B cell (primary cell): Measurements from ENCODE around the gene TMA7. TPM values are rescaled to one million over a fixed set of nuclear protein-coding genes. Genes with fewer than 3 reads are reported as not detected.

ENCODE experiments used
- ATAC-seq: fragments of 200-7000 bp; cut with Tn5 transposase; one replicate; pipeline ENCODE4 v1.10.0; 2021; ENCODE audit warnings: low read depth, mild to moderate bottlenecking, moderate number of reproducible peaks, moderate library complexity
- CTCF ChIA-PET: fragments of 350-600 bp; sonication (Branson Sonifier 250); formaldehyde crosslinking; loops from one replicate; lab custom pipeline; 2021; ENCODE audit warnings: antibody characterized with exemption, inconsistent platforms; lab: Charles Lee
- POLR2A ChIA-PET: fragments of 350-600 bp; sonication (Branson Sonifier 250); formaldehyde crosslinking; loops from one replicate; lab custom pipeline; 2021; ENCODE audit warnings: antibody characterized with exemption; lab: Charles Lee
- DNase-seq: peaks from one replicate; pipeline ENCODE4 v3.0.0; 2013
- H2AFZ ChIP-seq: 2 replicates; pipeline ENCODE4 v1.6.1; 2012; ENCODE audit warnings: mild to moderate bottlenecking, low read depth, low read length; ENCODE audit not compliant: insufficient read depth, poor library complexity, severe bottlenecking
- H3K27ac ChIP-seq, 2 donors: 1 replicate in 1 of 2; 2 replicates in 1 of 2; pipeline ENCODE4 v1.5.1; 2012 to 2013; ENCODE audit warnings: low read length in 2 of 2, mild to moderate bottlenecking in 2 of 2, moderate library complexity in 1 of 2
- H3K27me3 ChIP-seq, 4 experiments: fragments of 200-600 bp in 1 of 4; sonication (generic) in 1 of 4; replicated peaks in 1 of 4; 1 replicate in 2 of 4; 2 replicates in 2 of 4; pipeline versions ENCODE4 v1.6.1 to v1.7.0; 2013 to 2016; ENCODE audit warnings: low read length in 3 of 4, mild to moderate bottlenecking in 2 of 4, mixed read lengths in 1 of 4, moderate library complexity in 1 of 4; ENCODE audit not compliant: insufficient read depth in 4 of 4, control insufficient read depth in 3 of 4; ENCODE audit errors: control extremely low read depth in 1 of 4
- H3K36me3 ChIP-seq, 2 experiments: replicated peaks in 1 of 2; 1 replicate in 1 of 2; 2 replicates in 1 of 2; pipeline versions ENCODE4 v1.6.1 to v1.7.1; 2013; ENCODE audit warnings: low read length in 1 of 2; ENCODE audit not compliant: insufficient read depth in 2 of 2, control insufficient read depth in 1 of 2; ENCODE audit errors: control extremely low read depth in 1 of 2, extremely low read depth in 1 of 2
- H3K4me1 ChIP-seq, 2 donors: fragments of 200-600 bp in 1 of 2; sonication (generic) in 1 of 2; 1 replicate in 1 of 2; 2 replicates in 1 of 2; pipeline versions ENCODE4 v1.5.1 to v1.6.1; 2013 to 2017; ENCODE audit warnings: low read length in 2 of 2; ENCODE audit not compliant: control insufficient read depth in 2 of 2, insufficient read depth in 2 of 2
- H3K4me2 ChIP-seq: replicated peaks from 2 replicates; pipeline ENCODE3; 2012; ENCODE audit warnings: mild to moderate bottlenecking, low read depth, low read length; ENCODE audit not compliant: poor library complexity, severe bottlenecking
- H3K4me3 ChIP-seq, 5 experiments: fragments of 200-600 bp in 1 of 5; sonication (generic) in 1 of 5; 1 replicate in 3 of 5; 2 replicates in 2 of 5; pipeline versions ENCODE4 v1.5.1 to v1.7.0; 2011 to 2016; ENCODE audit warnings: low read length in 4 of 5, mild to moderate bottlenecking in 4 of 5, low read depth in 2 of 5, control low read depth in 1 of 5, moderate library complexity in 1 of 5; ENCODE audit not compliant: insufficient read depth in 1 of 5; ENCODE audit errors: control extremely low read depth in 1 of 5, extremely low read depth in 1 of 5
- H3K79me2 ChIP-seq: fragments of 200-600 bp; sonication (generic); one replicate; pipeline ENCODE4 v1.6.0; 2016; ENCODE audit warnings: low read length; ENCODE audit not compliant: control insufficient read depth, insufficient read depth
- H3K9ac ChIP-seq: fragments of 200-600 bp; sonication (generic); 2 replicates; pipeline ENCODE4 v1.6.1; 2017; ENCODE audit warnings: mild to moderate bottlenecking, low read length, moderate library complexity
- H3K9me3 ChIP-seq, 3 donors: one replicate each; pipeline versions ENCODE4 v1.6.1 to v1.7.1; 2013; ENCODE audit warnings: low read length in 2 of 3; ENCODE audit not compliant: control insufficient read depth in 2 of 3, insufficient read depth in 1 of 3; ENCODE audit errors: control extremely low read depth in 1 of 3
- H4K20me1 ChIP-seq: 2 replicates; pipeline ENCODE4 v1.6.0; 2012; ENCODE audit warnings: mild to moderate bottlenecking, low read length; ENCODE audit not compliant: insufficient read depth, control insufficient read depth, poor library complexity, severe bottlenecking
- H3K27ac Mint-ChIP-seq: one replicate; pipeline ENCODE4 v1.8.0; 2021; ENCODE audit warnings: mixed read lengths
- H3K27me3 Mint-ChIP-seq: one replicate; pipeline ENCODE4 v1.8.0; 2021; ENCODE audit warnings: mixed read lengths
- H3K4me1 Mint-ChIP-seq: one replicate; pipeline ENCODE4 v1.8.0; 2021; ENCODE audit warnings: mixed read lengths
- H3K4me3 Mint-ChIP-seq: one replicate; pipeline ENCODE4 v1.8.0; 2021; ENCODE audit warnings: mixed read lengths
- H3K9me3 Mint-ChIP-seq: one replicate; pipeline ENCODE4 v1.8.0; 2022; ENCODE audit warnings: mixed read lengths; ENCODE audit not compliant: insufficient read depth
- CTCF ChIP-seq: fragments of 200-600 bp; IDR thresholded peaks from one replicate; pipeline ENCODE4 v1.8.0; 2022; ENCODE audit warnings: antibody characterized with exemption, mild to moderate bottlenecking
- EZH2 ChIP-seq: IDR thresholded peaks from 2 replicates; pipeline ENCODE4 v1.6.1; 2012; ENCODE audit warnings: borderline replicate concordance, low read depth, mild to moderate bottlenecking, moderate library complexity, low read length; ENCODE audit not compliant: insufficient read depth, poor library complexity, severe bottlenecking
- WGBS: methylation state at CpG from one replicate; pipeline ENCODE4 v1.1.5; 2013; ENCODE audit warnings: missing lambda C conversion rate; ENCODE audit not compliant: insufficient coverage; 5-methylcytosine and 5-hydroxymethylcytosine counted together
- intact Hi-C: fragments of 100-400 bp; cut with micrococcal nuclease; formaldehyde crosslinking; loops from one replicate; pipeline ENCODE4 v1.10.0; 2022
- polyA plus RNA-seq: library from polyadenylated mRNA; depleted of rRNA; stranded (reverse); fragments of >200 nt; gene quantifications from 2 replicates; pipeline ENCODE4 v1.2.3, GENCODE V29; 2012
- total RNA-seq, 2 donors: library from RNA; stranded (reverse); fragments of 120-200 nt in 1 of 2; gene quantifications; 1 replicate in 1 of 2; 2 replicates in 1 of 2; pipeline versions ENCODE4 v1.2.3 to v1.2.4, GENCODE V29; 2013 to 2022

The TMA7 gene
- total and polyA plus RNA-seq, 2 donors (not counting 1 experiment from before 2014, with no cell fraction given): 169 to 194 TPM

- Mint-ChIP-seq H3K27me3 (peaks cover 3% of the 10 kb centered on the region), H3K4me1 (no peaks in the 10 kb centered on the region), H3K9me3 (no peaks in the 10 kb centered on the region), H3K27ac (no peak overlapping the region), H3K4me3 (no peak overlapping the region)
- Histone ChIP-seq H3K79me2 (no peaks in the 10 kb centered on the region), H3K4me2 (no peak overlapping the region), H3K9ac (no peak overlapping the region), H3K9me3 (no peaks in the 10 kb centered on the region), H3K4me3 (no peak overlapping the region), H3K4me1 (no peaks in the 10 kb centered on the region), H3K36me3 (no peaks in the 10 kb centered on the region), H4K20me1 (no peaks in the 10 kb centered on the region), H2AFZ (no peak overlapping the region), H3K27me3 (no peaks in the 10 kb centered on the region), H3K27ac (no peak overlapping the region)
- TF ChIP-seq CTCF: no peak
- no peak for TF ChIP-seq EZH2
- DNase-seq (no peak), ATAC-seq (no peak)
- CTCF ChIA-PET: interaction anchor here (0.6 to 8.0 kb wide), 6 partner anchors 32 to 717 kb away, joined by 3 to 330 read pairs (median 4); partner anchors contain the start of genes CCDC51, PFKFB4, PLXNB1 and TMA7
- intact Hi-C loops: no loop called here
- WGBS: 91% methylated on average over 1 of the region's 3 CpGs
- POLR2A ChIA-PET: no interaction called here
These were observed 37.1 kb upstream of the TMA7 start for GRCh38 chr3:48402907-48403306.

- H3K4me1 Mint-ChIP-seq: no peaks in the 10 kb centered on the region
- H3K27me3 Mint-ChIP-seq: peaks cover 3% of the 10 kb centered on the region
- ChIA-PET POLR2A (no interaction called here), CTCF (interaction anchor here (0.6 to 8.0 kb wide), 4 partner anchors 31 to 1075 kb away, joined by 3 to 330 read pairs (median 97); partner anchors contain the start of genes CCDC51, PFKFB4, PLXNB1 and TMA7)
- ATAC-seq (no peak), DNase-seq (peak; percentile 1)
- H3K27ac ChIP-seq: no peak overlapping the region
- H3K9me3 ChIP-seq: no peaks in the 10 kb centered on the region
- no peaks in the 10 kb centered on the region for H3K4me1 ChIP-seq
- H3K4me3 Mint-ChIP-seq: no peak overlapping the region
- no peaks in the 10 kb centered on the region for H3K27me3 ChIP-seq
- H3K4me3 ChIP-seq: no peak overlapping the region
- no peak overlapping the region for H3K4me2 ChIP-seq
- no peaks in the 10 kb centered on the region for H3K9me3 Mint-ChIP-seq
- 92% methylated on average over 14 of the region's 15 CpGs for WGBS
- H2AFZ ChIP-seq: no peak overlapping the region
- TF ChIP-seq CTCF: no peak
- TF ChIP-seq EZH2: no peak
- no peak overlapping the region for H3K9ac ChIP-seq
- H4K20me1 ChIP-seq: no peaks in the 10 kb centered on the region
- intact Hi-C loops: no loop called here
- no peaks in the 10 kb centered on the region for H3K79me2 ChIP-seq
- H3K27ac Mint-ChIP-seq: no peak overlapping the region
- no peaks in the 10 kb centered on the region for H3K36me3 ChIP-seq
These were observed 36.3 kb upstream of the TMA7 start for GRCh38 chr3:48403533-48404439.
